C4-2B (cell line): ENCODE results near the gene OR10J5.

Experiments used
- ZFX ChIP-seq: fragments of 450-650 bp; IDR thresholded peaks from 2 replicates; pipeline ENCODE4 v1.6.1; 2017
- TF ChIP-seq, protein P1 (sequence below): fragments of 450-650 bp; conservative IDR thresholded peaks from 2 replicates; pipeline ENCODE4 v1.5.1; 2017; ENCODE audit warnings: mild to moderate bottlenecking

DNA sequence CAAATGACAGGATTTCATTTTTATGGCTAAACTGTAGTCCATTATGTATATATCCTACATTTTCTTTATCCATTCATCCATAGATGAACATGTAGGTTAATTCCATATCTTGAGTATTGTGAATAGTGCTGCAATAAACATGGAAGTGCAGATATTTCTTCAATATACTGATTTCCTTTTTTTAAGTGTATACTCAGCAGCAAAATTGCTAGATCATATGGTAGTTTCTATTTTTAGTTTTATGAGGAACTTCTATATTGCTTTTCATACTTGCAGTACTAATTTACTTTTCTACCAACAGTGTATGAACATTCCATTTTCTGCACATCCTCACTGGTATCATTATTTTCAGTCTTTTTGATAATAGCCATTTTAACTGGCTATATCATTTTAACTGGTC lies 30.1 kb downstream of the OR10J5 start:
- TF ChIP-seq, protein P1, sequence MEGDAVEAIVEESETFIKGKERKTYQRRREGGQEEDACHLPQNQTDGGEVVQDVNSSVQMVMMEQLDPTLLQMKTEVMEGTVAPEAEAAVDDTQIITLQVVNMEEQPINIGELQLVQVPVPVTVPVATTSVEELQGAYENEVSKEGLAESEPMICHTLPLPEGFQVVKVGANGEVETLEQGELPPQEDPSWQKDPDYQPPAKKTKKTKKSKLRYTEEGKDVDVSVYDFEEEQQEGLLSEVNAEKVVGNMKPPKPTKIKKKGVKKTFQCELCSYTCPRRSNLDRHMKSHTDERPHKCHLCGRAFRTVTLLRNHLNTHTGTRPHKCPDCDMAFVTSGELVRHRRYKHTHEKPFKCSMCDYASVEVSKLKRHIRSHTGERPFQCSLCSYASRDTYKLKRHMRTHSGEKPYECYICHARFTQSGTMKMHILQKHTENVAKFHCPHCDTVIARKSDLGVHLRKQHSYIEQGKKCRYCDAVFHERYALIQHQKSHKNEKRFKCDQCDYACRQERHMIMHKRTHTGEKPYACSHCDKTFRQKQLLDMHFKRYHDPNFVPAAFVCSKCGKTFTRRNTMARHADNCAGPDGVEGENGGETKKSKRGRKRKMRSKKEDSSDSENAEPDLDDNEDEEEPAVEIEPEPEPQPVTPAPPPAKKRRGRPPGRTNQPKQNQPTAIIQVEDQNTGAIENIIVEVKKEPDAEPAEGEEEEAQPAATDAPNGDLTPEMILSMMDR, result no peak
- no peak for TF ChIP-seq ZFX
